Upper lobe of left lung (tissue), 6 donors: ENCODE data around the gene SNX18. TPM values are rescaled to one million over a fixed set of nuclear protein-coding genes. Genes with fewer than 3 reads are reported as not detected.

Source experiments
- ATAC-seq, 2 donors: fragments of 200-7000 bp; cut with Tn5 transposase; one replicate each; pipeline ENCODE4 v1.9.1; 2022; ENCODE audit warnings: mild to moderate bottlenecking in 2 of 2, moderate library complexity in 2 of 2; ENCODE audit not compliant: low FRiP score in 2 of 2
- DNase-seq, 2 donors: peaks; one replicate each; pipeline ENCODE4 v3.0.0-alpha.2; 2019 to 2020
- H3K27ac ChIP-seq, 4 donors: fragments of 200-600 bp; sonication (generic); one replicate each; pipeline ENCODE4 v1.5.1; 2016 to 2019
- H3K27me3 ChIP-seq, 4 donors: fragments of 200-600 bp; sonication (generic); one replicate each; pipeline ENCODE4 v1.5.1; 2017 to 2019
- H3K36me3 ChIP-seq, 4 donors: fragments of 200-600 bp; sonication (generic); one replicate each; pipeline ENCODE4 v1.5.1; 2016 to 2019
- H3K4me1 ChIP-seq, 4 donors: fragments of 200-600 bp; sonication (generic); one replicate each; pipeline ENCODE4 v1.5.1; 2018 to 2019
- H3K4me3 ChIP-seq, 4 donors: fragments of 200-600 bp; sonication (generic); one replicate each; pipeline ENCODE4 v1.5.1; 2017 to 2019; ENCODE audit warnings: mild to moderate bottlenecking in 2 of 4, moderate library complexity in 1 of 4
- H3K9me3 ChIP-seq, 4 donors: fragments of 200-600 bp; sonication (generic); one replicate each; pipeline ENCODE4 v1.5.1; 2018 to 2019
- CTCF ChIP-seq, 6 experiments: fragments of 450-650 bp in 4 of 6; fragments of 200-600 bp in 2 of 6; sonication (generic) in 2 of 6; IDR thresholded peaks; one replicate each; pipeline ENCODE4 v1.5.1; 2016 to 2019; ENCODE audit warnings: antibody characterized with exemption in 6 of 6
- EP300 ChIP-seq, 4 donors: sonication (generic); formaldehyde crosslinking; IDR thresholded peaks; one replicate each; pipeline ENCODE4 v1.5.1; 2017; ENCODE audit warnings: antibody characterized with exemption in 4 of 4, control low read depth in 2 of 4
- POLR2A ChIP-seq, 4 donors: fragments of 450-650 bp; IDR thresholded peaks; one replicate each; pipeline ENCODE4 v1.5.1; 2016 to 2017; ENCODE audit warnings: antibody characterized with exemption in 4 of 4, mild to moderate bottlenecking in 2 of 4
- POLR2AphosphoS5 ChIP-seq, 2 donors: sonication (generic); formaldehyde crosslinking; IDR thresholded peaks; one replicate each; pipeline ENCODE4 v1.5.1; 2017; ENCODE audit warnings: antibody characterized with exemption in 2 of 2
- WGBS, 2 donors: methylation state at CpG; one replicate each; pipeline ENCODE4 v1.1.5; 2017 to 2018; 5-methylcytosine and 5-hydroxymethylcytosine counted together
- total RNA-seq, 6 donors: library from RNA; depleted of rRNA in 4 of 6; stranded (reverse); fragments of >200 nt in 4 of 6; gene quantifications; one replicate each; pipeline versions ENCODE4 v1.1.0 to v1.2.1, GENCODE V29; 2016 to 2021
- donor health status: DM: no; HTN: no; CAD: no; lungs with moderate emphysema.
- donor health status: DM: no; HTN: yes; CAD: no; lungs with severe emphysema.

Gene SNX18
- total RNA-seq, 6 donors from 2014 or later, result 22.4 to 50.2 (median 43.3) TPM

- no peak for DNase-seq
- Histone ChIP-seq H3K27ac (peak overlapping the region in 1 of 4 donors; percentile 24), H3K4me1 (peaks cover 11 to 18% (median 15%) of the 10 kb centered on the region in 4 donors), H3K27me3 (no peaks in the 10 kb centered on the region), H3K36me3 (peaks cover 0 to 2% (median 0%) of the 10 kb centered on the region in 4 donors), H3K4me3 (no peak overlapping the region), H3K9me3 (no peaks in the 10 kb centered on the region)
- TF ChIP-seq CTCF (IDR thresholded peaks at IDR 0.05), result no peak
- no peak for TF ChIP-seq EP300 (IDR thresholded peaks at IDR 0.05)
- TF ChIP-seq POLR2A (IDR thresholded peaks at IDR 0.05), result no peak
- TF ChIP-seq POLR2AphosphoS5 (IDR thresholded peaks at IDR 0.05), result no peak
- no peak for ATAC-seq
- 19 to 23% methylated on average over 4 of the region's 4 CpGs for WGBS, 2 donors
Observed at GRCh38 chr5:54514291-54514690, 3.3 kb upstream of the SNX18 start.

- H3K4me3 ChIP-seq, result no peak overlapping the region
- WGBS, 2 donors, result 66 to 82% methylated on average over 8 of the region's 8 CpGs
- ATAC-seq, result no peak
Observed at GRCh38 chr5:54514841-54515432, 2.6 kb upstream of the SNX18 start.

GRCh38 chr5:54515634-54516033 lies 1.9 kb upstream of the SNX18 start:
- 90 to 96% methylated on average over 3 of the region's 3 CpGs for WGBS, 2 donors
- ATAC-seq (no peak), DNase-seq (no peak)
- no peak overlapping the region for H3K4me3 ChIP-seq
- peaks cover 0 to 4% (median 0%) of the 10 kb centered on the region in 4 donors for H3K36me3 ChIP-seq
- H3K4me1 ChIP-seq, result peaks cover 14 to 30% (median 17%) of the 10 kb centered on the region in 4 donors
- H3K27ac ChIP-seq, result no peak overlapping the region
- TF ChIP-seq POLR2A (IDR thresholded peaks at IDR 0.05) (no peak), EP300 (IDR thresholded peaks at IDR 0.05) (no peak), CTCF (IDR thresholded peaks at IDR 0.05) (no peak), POLR2AphosphoS5 (IDR thresholded peaks at IDR 0.05) (no peak)
- H3K27me3 ChIP-seq, result no peaks in the 10 kb centered on the region
- H3K9me3 ChIP-seq, result no peaks in the 10 kb centered on the region

More at GRCh38 chr5:54514841-54515432, 2.6 kb upstream of the SNX18 start:
- Histone ChIP-seq H3K9me3 (no peaks in the 10 kb centered on the region), H3K4me1 (peaks cover 14 to 23% (median 17%) of the 10 kb centered on the region in 4 donors), H3K27me3 (no peaks in the 10 kb centered on the region), H3K27ac (peak overlapping the region in 1 of 4 donors; percentile 24), H3K36me3 (peaks cover 0 to 4% (median 0%) of the 10 kb centered on the region in 4 donors)
- no peak for TF ChIP-seq EP300 (IDR thresholded peaks at IDR 0.05)
- DNase-seq, result no peak

- no peak for TF ChIP-seq EP300 (IDR thresholded peaks at IDR 0.05)
- TF ChIP-seq POLR2A (IDR thresholded peaks at IDR 0.05), result no peak
- no peak for TF ChIP-seq POLR2AphosphoS5 (IDR thresholded peaks at IDR 0.05)
- no peak for TF ChIP-seq CTCF (IDR thresholded peaks at IDR 0.05)
- H3K27ac ChIP-seq, result no peak overlapping the region
Observed at GRCh38 chr5:54516051-54516655, 1.4 kb upstream of the SNX18 start.

GRCh38 chr5:54517174-54517511 lies 416 bp upstream of the SNX18 start:
- ATAC-seq (peak in 1 of 2 donors; percentile 2), DNase-seq (no peak)
- peak overlapping the region in 3 of 4 donors; percentile 88 to 97 (median 94) for H3K4me3 ChIP-seq
- WGBS, 2 donors, result 12 to 22% methylated on average over 2 to 4 of the region's 4 CpGs
- no peak for TF ChIP-seq EP300 (IDR thresholded peaks at IDR 0.05)
- TF ChIP-seq POLR2A (IDR thresholded peaks at IDR 0.05), result no peak
- no peak for TF ChIP-seq CTCF (IDR thresholded peaks at IDR 0.05)
- TF ChIP-seq POLR2AphosphoS5 (IDR thresholded peaks at IDR 0.05), result no peak
- H3K9me3 ChIP-seq, result no peaks in the 10 kb centered on the region
- H3K36me3 ChIP-seq, result peaks cover 0 to 4% (median 0%) of the 10 kb centered on the region in 4 donors
- H3K27ac ChIP-seq, result peak overlapping the region in 2 of 4 donors; percentile 68 to 98
- H3K27me3 ChIP-seq, result no peaks in the 10 kb centered on the region
- peaks cover 23 to 45% (median 28%) of the 10 kb centered on the region in 4 donors for H3K4me1 ChIP-seq

More at GRCh38 chr5:54516051-54516655, 1.4 kb upstream of the SNX18 start:
- no peak overlapping the region for H3K4me3 ChIP-seq
- peaks cover 0 to 4% (median 0%) of the 10 kb centered on the region in 4 donors for H3K36me3 ChIP-seq
- H3K4me1 ChIP-seq, result peaks cover 14 to 35% (median 19%) of the 10 kb centered on the region in 4 donors
- ATAC-seq (no peak), DNase-seq (no peak)
- no peaks in the 10 kb centered on the region for H3K27me3 ChIP-seq
- 57 to 68% methylated on average over 4 of the region's 4 CpGs for WGBS, 2 donors
- no peaks in the 10 kb centered on the region for H3K9me3 ChIP-seq
